ENCODE data around the gene INTS2.

DNA sequence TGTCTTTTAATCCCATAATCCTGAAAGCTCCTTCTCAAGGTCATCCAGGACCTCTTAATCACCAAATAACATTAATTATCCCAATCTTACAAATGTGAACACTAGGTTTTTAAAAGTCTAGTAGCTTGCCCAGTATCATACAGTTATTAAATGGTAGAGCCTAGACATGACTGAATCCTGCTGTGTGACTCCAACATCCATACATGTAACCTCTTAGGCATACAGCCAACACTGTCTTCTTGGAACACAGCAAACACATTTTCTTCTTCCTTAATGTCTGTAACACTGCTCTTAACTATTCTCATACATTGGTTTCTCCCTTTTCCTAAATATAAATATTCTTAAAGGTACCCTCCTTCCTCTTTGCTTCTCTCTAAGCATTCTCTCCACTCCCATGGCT, 78.1 kb downstream of the INTS2 start:
- TF ChIP-seq, protein P1, sequence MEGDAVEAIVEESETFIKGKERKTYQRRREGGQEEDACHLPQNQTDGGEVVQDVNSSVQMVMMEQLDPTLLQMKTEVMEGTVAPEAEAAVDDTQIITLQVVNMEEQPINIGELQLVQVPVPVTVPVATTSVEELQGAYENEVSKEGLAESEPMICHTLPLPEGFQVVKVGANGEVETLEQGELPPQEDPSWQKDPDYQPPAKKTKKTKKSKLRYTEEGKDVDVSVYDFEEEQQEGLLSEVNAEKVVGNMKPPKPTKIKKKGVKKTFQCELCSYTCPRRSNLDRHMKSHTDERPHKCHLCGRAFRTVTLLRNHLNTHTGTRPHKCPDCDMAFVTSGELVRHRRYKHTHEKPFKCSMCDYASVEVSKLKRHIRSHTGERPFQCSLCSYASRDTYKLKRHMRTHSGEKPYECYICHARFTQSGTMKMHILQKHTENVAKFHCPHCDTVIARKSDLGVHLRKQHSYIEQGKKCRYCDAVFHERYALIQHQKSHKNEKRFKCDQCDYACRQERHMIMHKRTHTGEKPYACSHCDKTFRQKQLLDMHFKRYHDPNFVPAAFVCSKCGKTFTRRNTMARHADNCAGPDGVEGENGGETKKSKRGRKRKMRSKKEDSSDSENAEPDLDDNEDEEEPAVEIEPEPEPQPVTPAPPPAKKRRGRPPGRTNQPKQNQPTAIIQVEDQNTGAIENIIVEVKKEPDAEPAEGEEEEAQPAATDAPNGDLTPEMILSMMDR (conservative IDR thresholded peaks at IDR 0.05): no peak
- no peak for TF ChIP-seq EZH2 (IDR thresholded peaks at IDR 0.05; ENCODE audit: low read depth)

Measured in PC-9 (cell line).